ENCODE results near the gene GNG13. TPM values are rescaled to one million over a fixed set of nuclear protein-coding genes. Genes with fewer than 3 reads are reported as not detected.

GNG13 gene
- polyA plus RNA-seq, 4 donors: 0.15 to 0.46 TPM; not detected in 2

DNA sequence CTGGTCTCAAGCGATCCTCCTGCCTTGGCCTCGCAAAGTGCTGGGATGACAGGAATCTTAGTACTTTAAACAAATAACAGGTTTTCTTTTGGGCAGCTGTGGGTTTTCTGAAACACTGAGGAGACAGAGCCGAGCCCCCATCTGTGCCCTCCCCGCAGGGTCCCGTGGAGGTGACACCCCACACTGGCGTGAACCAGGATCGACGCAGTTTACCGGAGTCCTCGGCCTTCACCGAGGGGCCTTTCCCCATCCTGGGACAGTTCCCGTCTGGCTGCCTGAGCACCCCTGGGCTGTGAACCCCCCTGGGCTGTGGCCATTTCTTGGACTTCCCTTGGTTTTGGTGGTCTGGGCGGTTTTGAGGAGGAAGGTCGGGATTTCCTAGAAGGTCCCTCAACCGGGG lies 15.3 kb upstream of the GNG13 start:
- no peak for DNase-seq (ENCODE audit: low read depth in 4 of 4, low spot score in 3 of 4)

DNA sequence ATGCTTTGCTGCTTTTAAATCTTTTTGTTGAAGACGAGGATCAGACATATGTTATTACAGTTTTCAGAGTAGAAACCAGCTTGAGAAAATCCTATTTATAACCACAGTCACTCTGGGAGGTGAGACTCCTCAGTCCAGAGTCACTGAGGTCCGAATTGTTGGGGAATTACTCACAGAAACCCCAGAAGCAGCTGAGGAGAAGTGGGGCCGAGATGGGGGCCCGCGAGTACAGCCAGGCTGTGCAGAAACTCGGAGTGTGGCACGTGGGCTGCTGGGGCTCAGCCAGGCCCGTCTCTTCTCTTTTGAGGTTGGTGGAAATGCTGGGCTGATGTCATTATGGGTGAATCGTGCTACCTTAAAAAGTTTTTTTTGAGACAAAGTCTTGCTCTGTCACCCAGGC lies 14.4 kb upstream of the GNG13 start:
- DNase-seq (ENCODE audit: low read depth in 4 of 4, low spot score in 3 of 4): no peak

DNA sequence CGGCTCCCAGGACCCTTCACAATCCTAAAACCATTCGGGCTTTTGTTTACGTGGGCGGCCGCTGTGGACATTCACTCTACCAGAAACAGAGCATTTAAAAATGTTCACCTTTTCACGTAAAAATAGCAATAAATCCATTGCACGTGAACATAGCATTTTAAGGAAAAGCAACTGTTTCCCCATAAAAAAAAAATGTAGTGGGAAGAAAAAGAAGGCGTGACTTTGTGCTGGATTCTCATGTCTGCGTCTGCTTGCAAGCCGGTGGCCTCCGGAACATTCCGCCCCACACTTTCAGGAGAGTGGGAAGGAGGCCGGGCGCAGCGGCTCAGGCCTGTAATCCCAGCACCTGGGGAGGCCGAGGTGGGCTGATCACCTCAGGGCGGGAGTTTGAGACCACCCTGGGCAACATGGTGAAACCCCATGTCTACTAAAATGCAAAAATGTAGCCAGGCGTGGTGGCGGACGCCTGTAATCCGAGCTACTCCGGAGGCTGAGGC lies 13.4 kb upstream of the GNG13 start:
- DNase-seq (ENCODE audit: low read depth in 4 of 4, low spot score in 3 of 4): no peak

DNA sequence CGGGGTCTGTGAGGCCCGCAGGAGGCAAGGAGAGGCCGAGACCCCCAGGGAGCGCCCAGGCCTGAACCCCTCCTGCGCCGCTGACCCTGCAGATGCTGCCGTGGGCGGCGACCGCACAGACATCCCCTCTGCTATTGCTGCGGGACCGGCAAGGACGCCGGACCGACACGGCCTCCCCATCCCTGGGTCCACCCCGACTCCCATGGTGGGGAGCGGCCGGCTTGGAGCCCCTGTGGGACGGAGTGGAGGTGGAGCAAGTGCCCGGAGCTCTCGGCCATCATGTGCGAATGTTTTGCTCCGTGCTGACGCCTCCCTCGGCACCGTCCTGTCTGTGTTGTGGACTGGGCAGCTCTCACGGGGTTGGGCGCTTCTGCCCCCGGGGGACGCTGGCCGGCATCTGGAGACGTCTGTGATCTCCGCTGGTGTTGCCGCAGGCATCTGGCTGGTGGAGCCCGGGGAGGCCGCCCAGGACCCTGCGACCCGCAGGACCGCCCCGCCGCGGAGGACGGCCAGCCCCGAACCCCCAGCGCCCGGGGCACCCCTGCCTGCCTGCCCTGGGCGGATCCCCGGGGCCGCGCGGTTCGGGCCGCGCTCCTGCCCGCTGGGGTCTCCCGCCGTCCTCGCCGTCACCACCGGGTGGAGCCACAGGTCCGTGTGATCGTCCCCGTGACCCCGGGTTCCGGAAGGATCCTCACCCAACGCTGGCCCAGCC lies 12.8 kb upstream of the GNG13 start:
- no peak for DNase-seq (ENCODE audit: low read depth in 4 of 4, low spot score in 3 of 4)

DNA sequence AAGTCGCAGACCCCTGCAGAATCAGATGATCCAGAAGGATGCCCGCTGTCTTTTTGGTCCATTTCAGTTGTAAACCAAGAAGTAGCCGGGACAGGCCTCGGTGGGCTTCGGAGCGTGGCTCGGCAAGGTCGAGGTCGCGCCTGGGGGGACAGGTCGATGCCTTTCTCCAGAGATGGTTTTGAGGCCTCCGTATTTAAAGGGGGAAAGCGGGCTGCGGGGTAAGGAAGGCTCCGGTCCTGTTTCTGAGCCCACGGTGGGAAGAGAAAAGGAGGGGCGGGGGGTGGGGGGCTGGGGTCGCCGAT lies 7.5 kb upstream of the GNG13 start:
- no peak for DNase-seq (ENCODE audit: low read depth in 4 of 4, low spot score in 3 of 4)

DNA sequence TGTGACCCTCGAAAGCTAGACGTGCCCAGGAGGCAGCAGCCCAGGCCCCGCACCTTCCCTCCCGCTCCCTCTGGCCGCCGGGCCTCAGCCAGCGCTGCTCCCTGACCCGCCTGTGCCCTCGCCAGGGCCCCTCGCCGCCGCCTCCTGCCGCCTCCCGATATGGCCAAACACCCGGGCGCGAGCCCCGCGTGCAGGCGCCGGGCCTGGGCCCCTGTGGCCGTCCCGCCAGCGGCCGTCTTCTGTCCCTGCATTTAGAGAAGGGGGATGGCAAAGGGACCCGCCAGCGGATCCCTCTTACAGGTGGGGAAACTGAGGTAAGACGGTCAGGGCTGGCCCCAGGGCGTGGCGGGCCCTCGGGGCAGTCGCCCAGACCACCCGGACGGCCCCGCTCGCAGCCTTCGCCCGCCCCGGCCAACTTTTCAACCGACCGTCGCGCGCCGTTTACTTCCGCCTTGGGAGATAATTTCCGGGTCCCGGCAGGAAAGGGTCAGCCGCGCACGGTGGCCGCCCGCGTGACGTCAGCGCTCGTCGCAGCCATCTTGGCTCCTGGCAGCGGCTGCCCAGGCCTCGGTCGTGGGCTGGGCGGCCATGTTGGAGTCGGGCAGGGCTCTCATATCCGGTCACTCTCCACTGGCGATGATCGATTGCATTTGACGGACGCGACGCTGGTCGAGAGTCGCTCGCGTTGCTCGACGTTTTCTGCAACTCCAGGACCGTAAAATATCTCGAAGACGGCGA lies 7.0 kb upstream of the GNG13 start:
- DNase-seq (ENCODE audit: low read depth in 4 of 4, low spot score in 3 of 4): peak; percentile 67 to 82 (median 76)

DNA sequence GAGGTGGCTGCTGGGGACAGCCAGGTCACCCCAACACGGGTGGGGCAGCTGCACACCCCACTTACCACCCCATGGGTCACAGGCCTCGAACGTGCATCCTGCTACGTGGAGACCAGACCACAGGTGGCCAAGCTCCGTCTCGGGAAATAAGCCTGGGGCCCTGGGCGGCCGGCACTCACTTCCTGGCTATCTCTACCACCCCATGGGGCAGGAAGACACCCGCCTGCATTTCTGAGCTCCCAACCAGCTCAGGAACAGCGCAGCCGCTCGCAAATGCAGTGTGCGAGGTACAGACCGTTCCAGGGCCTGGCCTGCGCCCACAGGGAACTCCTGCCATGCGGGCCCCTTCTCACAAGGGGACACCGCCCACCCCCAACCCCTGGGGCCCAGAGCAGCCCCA lies 4.9 kb upstream of the GNG13 start:
- no peak for DNase-seq (ENCODE audit: low read depth in 4 of 4, low spot score in 3 of 4)

DNA sequence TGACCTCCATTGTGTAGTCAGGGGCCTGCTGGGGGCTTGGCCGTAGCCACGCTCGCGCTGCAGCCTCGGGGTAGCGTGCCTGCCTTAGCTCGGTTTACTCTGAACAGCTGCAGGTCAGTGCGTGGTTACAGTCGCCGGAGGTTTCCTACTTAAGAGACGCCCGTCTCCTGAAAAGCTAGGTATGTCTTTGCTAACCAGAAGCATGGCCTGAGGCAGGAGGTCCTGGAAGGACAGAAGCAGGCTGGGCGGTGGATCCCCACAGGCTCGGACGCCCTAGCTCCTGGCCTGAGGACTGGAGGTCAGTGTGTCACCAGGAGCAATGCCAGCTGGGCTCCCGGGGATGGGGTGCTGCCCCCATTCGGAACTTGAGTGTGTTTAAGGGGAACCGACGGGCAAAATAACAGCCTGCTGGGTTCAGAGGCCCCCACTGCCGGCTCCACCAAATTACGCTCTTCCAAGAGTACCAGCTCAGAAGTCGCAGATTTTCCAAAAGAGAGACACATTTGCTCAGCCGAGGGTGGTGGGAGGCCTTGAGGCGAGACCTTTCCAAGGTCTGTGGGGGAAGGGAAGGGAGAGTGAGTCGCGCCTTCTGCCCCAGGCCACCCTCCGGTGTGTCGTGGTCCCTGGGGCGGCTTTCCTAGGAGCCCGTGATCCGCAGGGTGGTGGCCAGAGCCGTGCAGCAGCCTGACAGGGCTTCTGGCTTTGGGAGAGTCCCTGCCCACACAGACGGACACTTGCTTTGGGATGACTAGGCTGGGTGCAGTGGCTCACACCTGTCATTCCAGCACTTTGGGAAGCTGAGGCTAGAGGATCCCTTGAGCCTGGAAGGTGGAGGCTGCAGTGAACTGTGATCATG lies 3.9 kb upstream of the GNG13 start:
- DNase-seq (ENCODE audit: low read depth in 4 of 4, low spot score in 3 of 4): no peak

DNA sequence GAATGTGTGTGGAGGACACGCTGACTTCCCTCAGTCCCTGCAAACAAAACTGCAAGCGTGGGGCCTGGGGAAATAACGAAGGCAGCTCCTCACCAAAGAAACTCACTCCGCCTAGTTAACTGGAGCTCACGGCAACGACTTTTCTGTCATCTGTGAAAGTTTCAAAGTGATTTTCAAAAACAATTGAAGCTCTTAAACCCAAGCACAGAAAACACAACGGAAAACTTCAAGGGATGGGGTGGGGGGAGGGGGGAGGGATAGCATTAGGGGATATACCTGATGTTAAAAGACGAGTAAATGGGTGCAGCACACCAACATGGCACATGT lies 3.2 kb upstream of the GNG13 start:
- DNase-seq (ENCODE audit: low read depth in 4 of 4, low spot score in 3 of 4): no peak

DNA sequence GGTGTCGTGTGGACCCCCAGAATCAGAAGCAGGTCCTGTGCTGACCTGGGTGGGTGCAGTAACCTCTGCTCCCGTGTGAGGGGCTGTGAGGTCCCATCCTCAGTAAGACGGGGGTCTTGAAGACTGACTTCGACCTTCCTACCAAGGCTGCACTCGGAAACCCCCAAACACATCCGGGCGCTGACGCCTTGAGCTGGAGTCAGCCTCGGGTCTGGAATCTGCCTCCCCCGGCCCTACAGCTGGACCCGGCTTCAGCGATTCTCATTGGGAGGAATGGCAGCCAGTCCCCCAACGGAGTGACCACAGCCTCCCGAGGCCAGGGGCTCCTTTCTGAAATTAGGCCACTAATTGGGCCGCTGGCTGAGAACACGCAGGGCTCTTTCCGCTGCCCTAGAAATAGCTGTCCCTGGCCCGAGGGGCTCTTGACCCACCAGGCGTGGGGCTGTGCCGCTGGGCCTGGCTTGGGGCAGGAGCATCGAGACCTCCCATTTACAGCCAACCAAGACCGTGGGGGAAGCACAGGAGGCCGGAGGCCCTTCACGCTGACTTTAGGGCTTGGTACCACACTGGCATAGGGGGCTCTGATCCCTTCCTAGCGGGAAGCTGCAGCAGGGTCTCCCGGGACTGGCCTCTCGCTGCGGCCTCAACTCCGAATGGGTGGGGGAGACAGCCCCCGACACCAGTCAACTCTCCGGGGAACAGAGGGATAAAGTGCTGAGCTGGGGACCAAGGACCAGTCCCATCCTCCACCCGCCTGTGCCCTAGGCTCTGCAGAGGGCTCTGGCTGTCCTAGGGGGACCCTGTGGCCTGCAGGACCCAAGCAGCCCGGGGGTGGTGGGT lies 2.6 kb upstream of the GNG13 start:
- DNase-seq (ENCODE audit: low read depth in 4 of 4, low spot score in 3 of 4): no peak

DNA sequence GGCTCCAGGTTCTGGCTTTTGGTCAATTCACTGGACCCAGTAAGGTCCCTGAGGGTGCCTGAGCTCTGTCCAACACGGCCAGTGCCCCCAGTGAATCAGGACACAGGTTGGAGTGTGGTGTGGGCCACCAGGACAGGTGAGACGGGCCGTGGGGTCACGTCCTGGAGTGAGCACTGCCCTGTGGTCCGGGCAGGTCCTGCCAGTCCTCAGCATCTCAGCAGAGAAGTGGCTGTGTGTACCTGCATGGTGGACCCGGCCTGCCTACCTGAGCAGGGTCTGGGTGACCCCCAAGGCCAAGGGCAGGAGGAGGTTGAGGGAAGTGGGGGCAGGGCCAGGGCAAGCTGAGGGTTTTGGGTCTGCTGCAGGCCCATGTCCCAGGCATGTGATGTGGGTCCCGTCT lies 1.9 kb upstream of the GNG13 start:
- DNase-seq (ENCODE audit: low read depth in 4 of 4, low spot score in 3 of 4): no peak

DNA sequence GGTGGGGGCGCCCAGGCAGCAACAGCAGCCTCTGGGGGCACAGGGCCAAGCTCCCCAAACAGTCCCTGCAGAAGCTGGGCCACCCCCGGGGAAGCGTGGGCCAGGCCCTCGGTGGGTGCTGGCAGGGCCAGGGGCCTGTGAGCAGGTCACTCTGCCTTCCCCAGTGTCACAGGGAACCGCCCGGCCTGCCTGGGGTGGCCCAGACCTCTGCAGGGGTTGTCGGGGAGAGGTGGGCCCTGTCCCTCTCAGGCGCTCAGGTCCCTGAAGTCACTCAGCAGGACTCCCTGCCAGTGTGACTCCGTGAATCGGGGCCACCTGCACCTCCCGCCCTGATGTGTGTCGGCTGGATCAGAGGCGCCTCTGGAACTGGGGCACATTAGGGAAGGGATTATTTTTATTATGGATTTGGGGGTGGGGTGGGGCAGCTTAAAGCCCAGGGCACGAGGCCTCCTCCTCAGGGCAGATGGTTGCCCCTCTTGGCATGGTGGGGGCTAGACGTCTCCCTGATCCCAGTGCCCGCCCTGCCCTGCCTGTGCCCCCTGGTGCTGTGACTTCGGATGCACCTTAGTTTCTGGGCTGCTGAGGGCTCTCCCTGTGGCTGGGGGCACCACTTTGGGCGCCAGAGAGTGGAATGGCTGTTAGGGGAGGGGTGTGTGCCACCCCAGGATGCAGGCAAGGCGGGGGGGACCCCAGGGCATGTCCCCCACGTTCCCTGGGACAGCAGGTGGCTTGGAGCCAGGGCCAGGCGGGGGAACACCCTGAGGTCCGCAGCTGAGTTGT lies 1.2 kb upstream of the GNG13 start:
- no peak for DNase-seq (ENCODE audit: low read depth in 4 of 4, low spot score in 3 of 4)

DNA sequence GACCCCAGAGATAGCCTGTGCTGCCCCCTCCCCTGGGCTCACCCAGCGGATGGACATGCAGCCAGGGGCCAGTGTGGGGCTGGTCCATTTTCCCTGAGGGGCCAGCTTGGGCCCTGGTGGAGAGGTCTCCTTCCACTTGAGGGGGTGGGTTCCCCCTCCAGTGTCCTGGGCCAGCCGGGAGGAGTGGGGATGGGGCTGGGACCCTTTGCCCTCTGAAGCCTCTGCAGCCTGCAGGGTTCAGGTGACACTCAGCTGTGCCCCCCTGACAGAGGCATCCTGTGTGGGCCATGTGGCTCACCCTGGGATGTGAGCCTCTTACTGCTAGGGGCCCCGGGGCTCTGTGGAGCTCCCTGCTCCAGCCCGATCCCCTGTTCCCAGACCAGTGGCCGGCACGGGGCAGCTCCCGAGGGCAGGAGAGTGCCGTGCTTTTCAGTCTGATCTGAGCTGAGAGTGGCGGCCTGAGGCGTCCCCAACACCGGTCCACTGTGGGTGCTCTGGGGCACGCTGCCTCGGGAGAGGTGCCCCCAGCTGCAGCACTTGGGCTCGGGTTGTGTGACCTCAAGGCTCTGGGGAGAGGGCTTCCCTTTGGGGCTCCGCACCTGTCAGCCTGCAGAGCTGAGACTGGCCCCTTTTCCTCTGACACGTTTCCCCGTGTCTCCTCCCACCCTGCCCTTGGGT lies 439 bp upstream of the GNG13 start:
- no peak for DNase-seq (ENCODE audit: low read depth in 4 of 4, low spot score in 3 of 4)

DNA sequence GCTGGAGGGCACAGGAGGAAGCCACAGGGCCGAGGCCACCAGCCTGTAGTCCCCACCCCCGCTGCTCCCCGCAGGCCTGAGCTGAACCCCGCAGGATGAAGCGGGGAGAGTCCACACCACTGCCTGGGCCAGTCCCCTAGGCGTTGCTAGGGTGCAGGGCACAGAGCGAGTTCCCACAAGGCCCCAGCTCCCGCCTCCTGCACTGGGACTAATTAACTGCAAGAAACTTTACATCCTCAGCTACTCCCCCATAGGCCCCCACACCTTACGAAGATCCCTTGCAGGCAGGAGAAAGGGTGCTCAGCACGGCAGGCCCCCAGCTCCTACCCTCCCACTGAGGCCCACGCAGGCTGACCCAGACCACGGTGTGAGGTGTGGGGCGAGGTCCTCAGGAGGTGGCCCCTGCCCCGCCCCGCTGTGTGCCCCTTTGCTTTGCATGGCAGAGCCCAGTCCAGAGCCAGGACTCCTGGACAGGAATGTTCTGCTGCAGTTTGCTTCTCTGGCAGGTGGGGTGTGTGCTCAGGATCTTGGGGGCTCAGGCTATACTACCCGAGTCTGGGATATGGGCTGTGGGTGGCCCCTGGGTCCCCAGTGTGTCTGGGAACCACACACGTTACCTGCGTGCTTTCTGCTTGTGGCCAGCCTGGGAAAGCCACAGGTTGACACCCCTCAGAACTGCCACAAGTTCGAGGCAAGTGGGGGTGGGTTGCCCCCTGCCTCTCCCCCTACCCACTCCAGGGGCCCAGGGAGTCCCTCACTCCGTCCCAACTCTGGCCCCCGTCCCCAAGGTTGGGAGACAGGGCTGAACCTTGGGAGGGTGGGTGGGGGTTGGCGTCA lies 1.2 kb downstream of the GNG13 start:
- no peak for DNase-seq (ENCODE audit: low read depth in 4 of 4, low spot score in 3 of 4)

DNA sequence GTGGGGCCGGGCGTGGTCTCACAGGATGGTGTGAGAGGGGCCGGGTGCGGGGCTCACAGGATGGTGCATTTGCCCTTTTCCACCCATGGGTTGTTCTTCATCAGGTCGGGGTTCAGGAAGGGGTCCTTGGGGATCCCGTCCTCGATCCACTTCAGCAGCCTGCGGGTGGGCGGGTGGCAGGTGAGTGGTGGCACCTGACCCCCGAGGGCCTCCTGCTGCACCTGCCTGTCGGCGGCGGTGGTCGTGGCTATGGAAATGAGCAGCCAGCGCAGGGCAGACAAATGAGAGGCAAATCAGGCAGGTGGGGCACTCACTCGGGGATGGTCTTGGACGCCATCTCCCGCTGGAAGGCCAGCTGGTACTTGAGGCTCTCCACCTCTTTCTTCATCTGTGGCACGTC lies 1.9 kb downstream of the GNG13 start:
- no peak for DNase-seq (ENCODE audit: low read depth in 4 of 4, low spot score in 3 of 4)

DNA sequence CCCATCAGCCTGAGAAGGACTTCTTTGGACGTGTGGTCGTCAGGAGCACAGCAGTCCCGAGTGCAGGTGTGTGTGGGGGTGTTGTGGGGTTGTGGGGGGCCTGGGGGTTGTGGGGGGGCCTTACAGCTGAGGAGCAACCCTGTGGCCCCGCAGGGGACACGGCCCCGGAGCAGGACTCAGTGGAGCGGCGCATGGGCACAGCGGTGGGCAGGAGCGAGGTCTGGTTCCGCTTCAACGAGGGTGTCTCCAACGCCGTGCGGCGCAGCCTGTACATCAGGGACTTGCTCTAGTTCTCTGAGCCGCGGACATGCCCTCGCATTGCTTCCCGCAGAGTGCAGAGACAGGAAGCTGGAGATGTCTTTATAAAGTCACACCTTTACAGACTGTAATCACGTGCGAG lies 2.8 kb downstream of the GNG13 start:
- no peak for DNase-seq (ENCODE audit: low read depth in 4 of 4, low spot score in 3 of 4)

DNA sequence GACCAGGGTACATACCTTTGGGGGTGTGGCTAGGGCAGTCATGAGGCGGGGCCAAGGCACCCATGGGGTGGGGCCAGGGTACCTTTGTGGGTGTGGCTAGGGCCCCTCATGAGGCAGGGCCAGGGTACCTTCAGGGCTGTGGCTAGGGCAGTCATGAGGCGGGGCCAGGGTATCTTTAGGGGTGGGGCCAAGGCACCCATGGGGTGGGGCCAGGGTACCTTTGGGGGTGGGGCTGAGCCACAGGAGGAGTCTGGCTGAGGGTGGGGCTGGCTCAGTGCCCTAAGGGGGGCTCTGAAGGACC lies 3.5 kb downstream of the GNG13 start:
- DNase-seq (ENCODE audit: low read depth in 4 of 4, low spot score in 3 of 4): no peak

DNA sequence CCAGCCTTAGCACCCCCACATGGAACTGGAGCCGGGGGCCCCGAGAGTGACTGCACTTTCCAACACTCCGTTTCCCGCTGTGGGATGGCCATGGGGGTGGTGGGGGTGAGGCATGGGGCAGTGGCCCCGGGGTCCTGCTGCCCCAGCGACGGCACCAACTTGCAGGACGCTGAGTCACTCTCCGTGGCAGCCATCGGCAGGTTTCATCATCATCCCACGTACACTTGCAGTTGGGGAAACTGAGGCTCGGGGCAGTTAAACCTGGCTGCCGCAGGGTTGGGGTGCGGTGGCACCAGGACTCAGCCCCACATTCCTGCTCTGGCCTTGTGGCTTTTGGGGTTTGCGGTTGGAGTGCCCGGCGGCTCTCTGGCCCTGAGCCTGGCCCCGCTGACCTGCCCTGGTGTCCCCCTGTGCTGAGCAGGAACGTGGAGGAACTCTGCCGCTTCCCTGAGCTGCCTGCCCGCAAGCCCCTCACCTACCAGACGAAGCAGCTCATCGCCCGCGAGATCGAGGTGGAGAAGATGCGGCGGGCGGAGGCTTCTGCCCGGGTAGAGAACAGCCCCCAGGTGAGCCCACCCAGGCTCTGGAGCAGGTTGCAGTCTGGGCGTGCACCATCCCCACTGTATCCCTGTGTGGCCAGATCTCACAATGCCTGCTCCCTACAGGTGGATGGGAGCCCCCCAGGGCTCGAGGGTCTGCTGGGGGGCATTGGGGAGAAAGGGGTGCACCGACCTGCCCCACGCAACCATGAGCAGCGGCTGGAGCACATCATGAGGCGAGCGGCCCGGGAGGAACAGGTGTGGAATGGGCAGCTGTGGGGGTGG lies 4.0 kb downstream of the GNG13 start:
- no peak for DNase-seq (ENCODE audit: low read depth in 4 of 4, low spot score in 3 of 4)
